Common myeloid progenitor, CD34-positive (primary cell): Measurements from ENCODE around the gene COCH.
A peak's percentile ranks its signal among the peaks of the same experiment; 100 is the strongest.

Experiments
- CTCF ChIA-PET: fragments of 350-600 bp; sonication (Branson Sonifier 250); formaldehyde crosslinking; loops from one replicate; lab custom pipeline; 2021; ENCODE audit warnings: antibody characterized with exemption; lab: Charles Lee
- POLR2A ChIA-PET: fragments of 350-600 bp; sonication (Branson Sonifier 250); formaldehyde crosslinking; loops from one replicate; lab custom pipeline; 2021; ENCODE audit warnings: antibody characterized with exemption; lab: Charles Lee
- DNase-seq, 3 donors: peaks; one replicate each; pipeline versions ENCODE4 v3.0.0 to v3.0.0-alpha.2; 2013
- H3K27ac ChIP-seq, 2 experiments: 1 replicate in 1 of 2; 2 replicates in 1 of 2; pipeline ENCODE4 v1.7.0; 2013; ENCODE audit warnings: inconsistent platforms in 2 of 2, low read length in 2 of 2, mild to moderate bottlenecking in 2 of 2, low read depth in 1 of 2, moderate library complexity in 1 of 2; ENCODE audit not compliant: severe bottlenecking in 2 of 2, insufficient read depth in 1 of 2, poor library complexity in 1 of 2
- H3K27me3 ChIP-seq, 5 experiments: replicated peaks in 2 of 5; 1 replicate in 3 of 5; 2 replicates in 2 of 5; pipeline versions ENCODE4 v1.6.1 to v1.7.0; 2013; ENCODE audit warnings: low read length in 4 of 5, mild to moderate bottlenecking in 2 of 5, moderate library complexity in 2 of 5, inconsistent platforms in 1 of 5; ENCODE audit not compliant: insufficient read depth in 5 of 5, control insufficient read depth in 4 of 5
- H3K36me3 ChIP-seq, 4 experiments: 1 replicate in 2 of 4; 2 replicates in 2 of 4; pipeline versions ENCODE4 v1.6.1 to v1.7.0; 2013; ENCODE audit warnings: low read length in 3 of 4, control low read depth in 1 of 4, mild to moderate bottlenecking in 1 of 4; ENCODE audit not compliant: control insufficient read depth in 4 of 4, insufficient read depth in 4 of 4
- H3K4me1 ChIP-seq, 4 experiments: 1 replicate in 3 of 4; 2 replicates in 1 of 4; pipeline versions ENCODE4 v1.6.1 to v1.7.1; 2013; ENCODE audit warnings: low read length in 3 of 4, mild to moderate bottlenecking in 3 of 4, control low read depth in 1 of 4, inconsistent platforms in 1 of 4, moderate library complexity in 1 of 4; ENCODE audit not compliant: control insufficient read depth in 4 of 4, insufficient read depth in 4 of 4; ENCODE audit errors: control extremely low read depth in 1 of 4
- H3K4me3 ChIP-seq, 7 experiments: 1 replicate in 4 of 7; 2 replicates in 3 of 7; pipeline versions ENCODE4 v1.5.1 to v1.7.0; 2013; ENCODE audit warnings: mild to moderate bottlenecking in 7 of 7, low read length in 6 of 7, moderate library complexity in 6 of 7, inconsistent platforms in 2 of 7, low read depth in 2 of 7, control low read depth in 1 of 7; ENCODE audit not compliant: insufficient read depth in 4 of 7, control insufficient read depth in 1 of 7; ENCODE audit errors: extremely low read depth in 1 of 7
- H3K9me3 ChIP-seq, 5 experiments: 1 replicate in 4 of 5; 2 replicates in 1 of 5; pipeline versions ENCODE4 v1.6.1 to v1.7.1; 2013; ENCODE audit warnings: low read length in 4 of 5, mild to moderate bottlenecking in 2 of 5, inconsistent platforms in 1 of 5, low read depth in 1 of 5, moderate library complexity in 1 of 5; ENCODE audit not compliant: control insufficient read depth in 4 of 5, insufficient read depth in 2 of 5; ENCODE audit errors: control extremely low read depth in 1 of 5
- WGBS: methylation state at CpG from one replicate; pipeline ENCODE4 v1.1.5; 2013; ENCODE audit not compliant: insufficient coverage; 5-methylcytosine and 5-hydroxymethylcytosine counted together

Gene COCH

GRCh38 chr14:30848449-30849240, 25.7 kb upstream of the COCH start:
- Histone ChIP-seq H3K4me3 (no peak overlapping the region), H3K27me3 (no peaks in the 10 kb centered on the region), H3K27ac (no peak overlapping the region), H3K9me3 (peaks cover 0 to 2% (median 0%) of the 10 kb centered on the region in 5 experiments), H3K36me3 (no peaks in the 10 kb centered on the region), H3K4me1 (peaks cover 0 to 3% (median 0%) of the 10 kb centered on the region in 4 experiments)
- no peak for DNase-seq
- 84% methylated on average over 2 of the region's 4 CpGs for WGBS
- ChIA-PET POLR2A (no interaction called here), CTCF (interaction anchor here (1.2 kb wide), 1 partner anchor 44 kb away, joined by 3 read pairs; no protein-coding TSS in a partner anchor)

GRCh38 chr14:30849354-30849753, 25.0 kb upstream of the COCH start:
- H3K27ac ChIP-seq = no peak overlapping the region
- CTCF ChIA-PET = interaction anchor here (1.2 kb wide), 1 partner anchor 45 kb away, joined by 3 read pairs; no protein-coding TSS in a partner anchor
- peaks cover 0 to 2% (median 0%) of the 10 kb centered on the region in 5 experiments for H3K9me3 ChIP-seq
- H3K4me3 ChIP-seq = no peak overlapping the region
- no peaks in the 10 kb centered on the region for H3K27me3 ChIP-seq
- WGBS = no CpG with 5 or more reads among the region's 1 CpG
- peaks cover 0 to 3% (median 0%) of the 10 kb centered on the region in 4 experiments for H3K4me1 ChIP-seq
- H3K36me3 ChIP-seq = no peaks in the 10 kb centered on the region
- no peak for DNase-seq
- POLR2A ChIA-PET = no interaction called here

- H3K27ac ChIP-seq = no peak overlapping the region
- WGBS = 100% methylated on average over 1 of the region's 1 CpG
- no peak overlapping the region for H3K4me3 ChIP-seq
- ChIA-PET CTCF (interaction anchor here (1.2 kb wide), 1 partner anchor 46 kb away, joined by 3 read pairs; no protein-coding TSS in a partner anchor), POLR2A (no interaction called here)
- no peaks in the 10 kb centered on the region for H3K36me3 ChIP-seq
- H3K27me3 ChIP-seq = no peaks in the 10 kb centered on the region
- H3K4me1 ChIP-seq = peaks cover 0 to 3% (median 0%) of the 10 kb centered on the region in 4 experiments
- DNase-seq = no peak
- peaks cover 0 to 2% (median 0%) of the 10 kb centered on the region in 5 experiments for H3K9me3 ChIP-seq
Observed at GRCh38 chr14:30849983-30850382, 24.4 kb upstream of the COCH start.

GRCh38 chr14:30853946-30854345, 20.4 kb upstream of the COCH start:
- no peak for DNase-seq
- Histone ChIP-seq H3K27ac (no peak overlapping the region), H3K4me3 (no peak overlapping the region), H3K36me3 (no peaks in the 10 kb centered on the region), H3K9me3 (no peaks in the 10 kb centered on the region), H3K4me1 (peaks cover 0 to 3% (median 0%) of the 10 kb centered on the region in 4 experiments), H3K27me3 (no peaks in the 10 kb centered on the region)
- CTCF ChIA-PET = no interaction called here
- POLR2A ChIA-PET = no interaction called here

- Histone ChIP-seq H3K27me3 (no peaks in the 10 kb centered on the region), H3K4me1 (no peaks in the 10 kb centered on the region), H3K9me3 (no peaks in the 10 kb centered on the region), H3K36me3 (no peaks in the 10 kb centered on the region), H3K4me3 (no peak overlapping the region), H3K27ac (no peak overlapping the region)
- POLR2A ChIA-PET = no interaction called here
- CTCF ChIA-PET = no interaction called here
- DNase-seq = no peak
Observed at GRCh38 chr14:30854492-30854891, 19.9 kb upstream of the COCH start.

GRCh38 chr14:30855345-30856037, 18.9 kb upstream of the COCH start:
- Histone ChIP-seq H3K9me3 (no peaks in the 10 kb centered on the region), H3K36me3 (no peaks in the 10 kb centered on the region), H3K27me3 (no peaks in the 10 kb centered on the region), H3K4me3 (no peak overlapping the region), H3K27ac (no peak overlapping the region), H3K4me1 (no peaks in the 10 kb centered on the region)
- 100% methylated on average over 2 of the region's 6 CpGs for WGBS
- no peak for DNase-seq
- ChIA-PET POLR2A (no interaction called here), CTCF (no interaction called here)

GRCh38 chr14:30861200-30861599, 13.2 kb upstream of the COCH start:
- H3K36me3 ChIP-seq = no peaks in the 10 kb centered on the region
- no peaks in the 10 kb centered on the region for H3K9me3 ChIP-seq
- peaks cover 0 to 14% (median 5%) of the 10 kb centered on the region in 5 experiments for H3K27me3 ChIP-seq
- POLR2A ChIA-PET = no interaction called here
- no peak overlapping the region for H3K27ac ChIP-seq
- peaks cover 0 to 12% (median 2%) of the 10 kb centered on the region in 4 experiments for H3K4me1 ChIP-seq
- CTCF ChIA-PET = no interaction called here
- WGBS = 100% methylated on average over 1 of the region's 1 CpG
- peak in 2 of 3 donors; percentile 14 to 16 for DNase-seq
- H3K4me3 ChIP-seq = no peak overlapping the region
